K562 (cell line): ENCODE results near the gene SDK1. TPM values are rescaled to one million over a fixed set of nuclear protein-coding genes. Genes with fewer than 3 reads are reported as not detected.

Experiments
- ATAC-seq: fragments of 200-7000 bp; cut with Tn5 transposase; 3 replicates; pipeline ENCODE4 v1.9.1; 2020; ENCODE audit warnings: moderate library complexity
- BruUV-seq: library from RNA; stranded (reverse); fragments of 400-500 nt; replicated peaks from 2 replicates; lab custom pipeline; 2021; lab: Mats Ljungman, UMichigan
- CTCF ChIA-PET: fragments of 300-600 bp; formaldehyde crosslinking; extraction: SDS; loops from one replicate; lab custom pipeline; 2021; ENCODE audit warnings: low intra/inter-chr PET ratio; lab: Yijun Ruan, JAX
- POLR2A ChIA-PET: fragments of 300-600, 350-650 bp; sonication (Branson Sonifier 250); formaldehyde crosslinking; extraction: SDS; loops from one replicate; lab custom pipeline; 2021; ENCODE audit warnings: antibody characterized with exemption, inconsistent platforms; lab: Yijun Ruan, JAX
- DNase-seq, 4 experiments: peaks; one replicate each; pipeline versions ENCODE4 v3.0.0 to v3.0.0-alpha.2; 2011 to 2018; ENCODE audit warnings: low spot score in 3 of 4, mixed read lengths in 3 of 4; ENCODE audit errors: extremely low read depth in 1 of 4
- FAIRE-seq: peaks from 2 replicates; lab custom pipeline; 2011; peaks lifted over from hg19 to GRCh38; lab: Jason Lieb, UNC
- H2AFZ ChIP-seq: 2 replicates; pipeline ENCODE4 v1.6.0; 2011; ENCODE audit warnings: low read depth, low read length, control low read depth, inconsistent platforms
- H3K27ac ChIP-seq: fragments of 200-600 bp; 3 replicates; pipeline ENCODE4 v1.8.0; 2011; ENCODE audit warnings: low read depth, mild to moderate bottlenecking, control low read depth, inconsistent platforms, low read length, moderate library complexity, mixed read lengths; ENCODE audit errors: extremely low read depth
- H3K27me3 ChIP-seq, 2 experiments: fragments of 300-600 bp in 1 of 2; 2 replicates in 1 of 2; 3 replicates in 1 of 2; pipeline versions ENCODE4 v1.6.0 to v1.8.0; 2011; ENCODE audit warnings: inconsistent platforms in 2 of 2, low read length in 2 of 2, mild to moderate bottlenecking in 1 of 2, mixed read lengths in 1 of 2, moderate library complexity in 1 of 2; ENCODE audit not compliant: control insufficient read depth in 2 of 2, insufficient read depth in 2 of 2
- H3K36me3 ChIP-seq: fragments of 300-600 bp; 3 replicates; pipeline ENCODE4 v1.8.0; 2011; ENCODE audit warnings: mild to moderate bottlenecking, low read length, inconsistent platforms; ENCODE audit not compliant: control insufficient read depth, insufficient read depth
- H3K4me1 ChIP-seq, 2 experiments: fragments of 200-600 bp in 1 of 2; replicated peaks in 1 of 2; 2 replicates in 1 of 2; 3 replicates in 1 of 2; pipeline versions ENCODE4 v1.5.1 to v1.8.0; 2011; ENCODE audit warnings: inconsistent platforms in 2 of 2, low read length in 2 of 2, mild to moderate bottlenecking in 1 of 2, mixed read lengths in 1 of 2, moderate library complexity in 1 of 2; ENCODE audit not compliant: control insufficient read depth in 2 of 2, insufficient read depth in 2 of 2
- H3K4me2 ChIP-seq: 2 replicates; pipeline ENCODE4 v1.6.1; 2011; ENCODE audit warnings: low read length, control low read depth, inconsistent platforms, mixed read lengths; ENCODE audit not compliant: insufficient read depth
- H3K4me3 ChIP-seq: fragments of 200-600 bp; sonication (generic), shearing (Covaris generic); 2 replicates; pipeline ENCODE4 v1.5.1; 2016; ENCODE audit warnings: control low read depth, inconsistent platforms
- H3K79me2 ChIP-seq: fragments of 200-600 bp; 3 replicates; pipeline ENCODE4 v1.8.0; 2011; ENCODE audit warnings: low read length, inconsistent platforms; ENCODE audit not compliant: control insufficient read depth, insufficient read depth
- H3K9ac ChIP-seq, 2 experiments: 2 replicates each; pipeline versions ENCODE4 v1.6.0 to v1.6.1; 2011; ENCODE audit warnings: low read depth in 2 of 2, low read length in 2 of 2, control low read depth in 1 of 2, inconsistent platforms in 1 of 2, mild to moderate bottlenecking in 1 of 2, mixed read lengths in 1 of 2; ENCODE audit not compliant: insufficient read depth in 1 of 2
- H3K9me1 ChIP-seq: one replicate; pipeline ENCODE4 v1.6.0; 2011; ENCODE audit warnings: inconsistent platforms, mild to moderate bottlenecking, low read length, moderate library complexity; ENCODE audit not compliant: control insufficient read depth, insufficient read depth
- H3K9me3 ChIP-seq: replicated peaks from 2 replicates; pipeline ENCODE4 v1.5.1; 2011; ENCODE audit warnings: low read depth, low read length, inconsistent platforms; ENCODE audit not compliant: control insufficient read depth, insufficient read depth
- H4K20me1 ChIP-seq: replicated peaks from 2 replicates; pipeline ENCODE4 v1.6.1; 2011; ENCODE audit warnings: low read length, inconsistent platforms, mixed read lengths; ENCODE audit not compliant: control insufficient read depth, insufficient read depth
- CAMTA2 ChIP-seq: fragments of 250-450 bp; sonication (Bioruptor Pico); conservative IDR thresholded peaks from 2 replicates; pipeline ENCODE4 v1.5.1; 2022
- CHCHD3 ChIP-seq: fragments of 250-450 bp; sonication (Bioruptor Pico); IDR thresholded peaks from 2 replicates; pipeline ENCODE4 v2.1.2; 2022; ENCODE audit warnings: mild to moderate bottlenecking
- ELF1 ChIP-seq: fragments of 200-800 bp; sonication (Bioruptor generic); IDR thresholded peaks from 2 replicates; pipeline ENCODE4 v1.6.1; 2016; ENCODE audit warnings: missing genetic modification characterization, missing compliant biosample characterization
- FOSL1 ChIP-seq: fragments of 200-800 bp; sonication (Bioruptor generic); conservative IDR thresholded peaks from 2 replicates; pipeline ENCODE4 v1.6.1; 2016; ENCODE audit warnings: missing genetic modification characterization, missing compliant biosample characterization
- GTF2A2 ChIP-seq: IDR thresholded peaks from 2 replicates; pipeline ENCODE4 v1.6.1; 2016; ENCODE audit warnings: mild to moderate bottlenecking, missing genetic modification characterization, missing compliant biosample characterization
- HDGF ChIP-seq: fragments of 450-650 bp; IDR thresholded peaks from 2 replicates; pipeline ENCODE4 v1.6.1; 2016
- JUND ChIP-seq, 2 experiments: IDR thresholded peaks; 2 replicates in 1 of 2; 3 replicates in 1 of 2; pipeline ENCODE4 v1.6.1; 2011; ENCODE audit warnings: borderline replicate concordance in 2 of 2, low read depth in 2 of 2, low read length in 2 of 2, improper control_type of control experiment in 1 of 2, missing biosample characterization in 1 of 2, missing genetic modification characterization in 1 of 2, missing genetic modification reagents in 1 of 2
- MECOM ChIP-seq: fragments of 250-450 bp; sonication (Bioruptor Pico); IDR thresholded peaks from 2 replicates; pipeline ENCODE4 v1.8.0; 2022; ENCODE audit warnings: inconsistent platforms
- RB1 ChIP-seq: fragments of 450-650 bp; IDR thresholded peaks from 2 replicates; pipeline ENCODE4 v1.6.1; 2017; ENCODE audit warnings: low read depth, mild to moderate bottlenecking
- RNF2 ChIP-seq: sonication (generic); IDR thresholded peaks from 2 replicates; pipeline ENCODE4 v1.6.1; 2016
- SMARCA4 ChIP-seq: fragments of 450-650 bp; IDR thresholded peaks from 2 replicates; pipeline ENCODE4 v1.6.1; 2016
- ZBTB1 ChIP-seq: sonication (generic); formaldehyde crosslinking; IDR thresholded peaks from 2 replicates; pipeline ENCODE4 v1.8.1; 2023; ENCODE audit warnings: missing genetic modification reagents, low read depth, mild to moderate bottlenecking, borderline replicate concordance
- ZNF175 ChIP-seq: fragments of 200-800 bp; sonication (Bioruptor generic); IDR thresholded peaks from 2 replicates; pipeline ENCODE4 v1.6.1; 2016; ENCODE audit warnings: low read depth, mild to moderate bottlenecking, missing genetic modification characterization, missing compliant biosample characterization
- ZNF41 ChIP-seq: fragments of 250-450 bp; sonication (Bioruptor Pico); conservative IDR thresholded peaks from 2 replicates; pipeline ENCODE4 v1.4.0; 2020; ENCODE audit warnings: mild to moderate bottlenecking
- WGBS: fragments of 100-300 bp; shearing (Covaris generic); methylation state at CpG from one replicate; pipeline ENCODE4 v1.1.6; 2016; ENCODE audit warnings: low coverage, mixed read lengths; ENCODE audit not compliant: insufficient coverage; ENCODE audit errors: missing lambda C conversion rate; 5-methylcytosine and 5-hydroxymethylcytosine counted together
- in situ Hi-C: fragments of 300-500 bp; cut with MboI; formaldehyde crosslinking; loops from 4 replicates; pipeline ENCODE4 v1.15.0; 2018; ENCODE audit warnings: inconsistent platforms, mixed read lengths
- intact Hi-C: fragments of 100-400 bp; cut with micrococcal nuclease; formaldehyde crosslinking; loops from 2 replicates; pipeline ENCODE4 v1.14.2; 2022
- polyA plus RNA-seq, 8 experiments: library from polyadenylated mRNA; depleted of rRNA in 4 of 8; stranded (reverse) in 5 of 8; unstranded in 3 of 8; fragments of >200 nt; fragmentation: Nextera tagmentation in 2 of 8; fragmentation: Illumina TruSeq in 1 of 8; extraction: Ambion mirVana in 2 of 8; extraction: Trizol in 1 of 8; gene quantifications; 2 replicates each; pipeline versions ENCODE4 v1.2.1 to v1.2.3, GENCODE V29; 2011 to 2014; ENCODE audit warnings: inconsistent platforms in 1 of 8, missing spikeins in 1 of 8
- total RNA-seq, 7 experiments: library from RNA; depleted of rRNA in 6 of 7; stranded (reverse); fragments of >200 nt in 6 of 7; fragmentation: Illumina TruSeq in 2 of 7; extraction: Trizol in 2 of 7; gene quantifications; 2 replicates each; pipeline versions ENCODE4 v1.2.1 to v1.2.3, GENCODE V29; 2011 to 2021; ENCODE audit warnings: low replicate concordance in 1 of 7
- TF ChIP-seq, protein P1 (sequence below): sonication (generic); formaldehyde crosslinking; IDR thresholded peaks from 2 replicates; pipeline ENCODE4 v1.8.1; 2023; ENCODE audit warnings: mild to moderate bottlenecking, missing genetic modification reagents

SDK1 gene
- total and polyA plus RNA-seq, 9 of the 15 experiments (the other 6 are each of a cell fraction or from before 2014, with no cell fraction given) = 0.16 TPM; not detected in 8

DNA sequence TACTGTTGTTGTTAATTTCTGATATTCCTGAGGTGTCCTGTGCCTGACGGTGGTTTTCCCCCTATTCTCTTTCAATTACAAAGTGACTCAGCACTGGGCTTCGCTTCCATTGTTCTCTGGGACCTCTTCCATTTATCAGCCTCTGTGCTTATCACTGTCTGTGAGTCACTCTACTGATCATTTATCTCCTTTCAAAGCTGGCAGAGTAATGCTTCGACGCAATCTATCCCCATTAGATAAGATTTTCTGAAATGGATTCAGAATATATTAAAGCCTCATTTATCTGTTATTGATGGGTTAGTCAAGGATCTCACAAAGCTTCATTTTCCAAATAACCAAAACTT is 679.2 kb downstream of the SDK1 start:
- intact Hi-C loops = no loop called here
- BruUV-seq = no TSS peak

DNA sequence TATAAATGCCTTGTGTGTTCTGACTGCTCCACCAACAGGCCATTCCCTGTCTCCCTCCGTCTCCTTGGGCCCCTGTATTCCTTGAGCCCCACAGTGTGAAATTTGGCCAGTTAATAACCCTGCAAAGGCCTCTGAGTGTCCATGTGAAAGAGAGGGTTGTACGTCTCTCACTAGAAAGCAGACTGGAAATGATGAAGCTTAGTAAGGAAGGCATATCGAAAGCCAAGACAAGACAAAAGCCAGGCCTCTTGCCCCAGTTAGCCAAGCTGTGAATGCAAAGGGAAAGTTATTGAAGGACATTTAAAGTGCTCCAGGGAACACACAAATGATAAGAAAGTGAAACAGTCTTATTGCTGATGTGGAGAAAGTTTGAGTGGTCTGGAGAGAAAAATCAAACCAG is 680.2 kb downstream of the SDK1 start:
- Histone ChIP-seq H3K27ac (no peak overlapping the region), H3K9ac (no peak overlapping the region), H3K27me3 (peaks cover 4 to 17% of the 10 kb centered on the region in 2 experiments; a peak in 3 of 5 replicates), H4K20me1 (no peaks in the 10 kb centered on the region), H3K9me3 (no peaks in the 10 kb centered on the region), H2AFZ (no peak overlapping the region), H3K36me3 (no peaks in the 10 kb centered on the region), H3K79me2 (no peaks in the 10 kb centered on the region), H3K9me1 (no peaks in the 10 kb centered on the region), H3K4me3 (no peak overlapping the region), H3K4me2 (no peak overlapping the region), H3K4me1 (no peaks in the 10 kb centered on the region)
- CTCF ChIA-PET = no interaction called here
- POLR2A ChIA-PET = no interaction called here
- WGBS = 0% methylated on average over 3 of the region's 3 CpGs
- TF ChIP-seq GTF2A2 (tag) (no peak), ELF1 (tag) (no peak), CHCHD3 (CRISPR knock-in tag) (no peak), RB1 (no peak), HDGF (no peak), MECOM (no peak), ZBTB1 (CRISPR knock-in tag) (no peak), RNF2 (no peak), CAMTA2 (CRISPR knock-in tag) (no peak), ZNF175 (CRISPR knock-in tag) (no peak), ZNF41 (no peak)
- intact Hi-C loops (no loop called here), in situ Hi-C loops (no loop called here)
- no peak for ATAC-seq
- BruUV-seq = no TSS peak
- no peak for FAIRE-seq
- no peak for DNase-seq

More for the DNA sequence above, 679.2 kb downstream of the SDK1 start:
- in situ Hi-C loops = no loop called here
- no peaks in the 10 kb centered on the region for H3K4me1 ChIP-seq
- FAIRE-seq = no peak
- H3K4me3 ChIP-seq = no peak overlapping the region
- H2AFZ ChIP-seq = no peak overlapping the region
- H3K9me3 ChIP-seq = no peaks in the 10 kb centered on the region
- WGBS = 0% methylated on average over 4 of the region's 4 CpGs
- no peaks in the 10 kb centered on the region for H4K20me1 ChIP-seq
- CTCF ChIA-PET = no interaction called here
- H3K27me3 ChIP-seq = peaks cover 4 to 15% of the 10 kb centered on the region in 2 experiments; a peak in 3 of 5 replicates
- no peak overlapping the region for H3K9ac ChIP-seq
- no peaks in the 10 kb centered on the region for H3K79me2 ChIP-seq
- ATAC-seq = no peak
- no peaks in the 10 kb centered on the region for H3K36me3 ChIP-seq
- no peak overlapping the region for H3K4me2 ChIP-seq
- no peak overlapping the region for H3K27ac ChIP-seq
- no peak for DNase-seq
- TF ChIP-seq FOSL1 (tag) (peak; percentile 65), SMARCA4 (no peak), JUND (IDR thresholded peaks at IDR 0.05; ENCODE audit: borderline replicate concordance, low read depth, low read length) (peak; percentile 28; the same call in 1 of the 2 replicates), JUND (tag; IDR thresholded peaks at IDR 0.05; ENCODE audit: borderline replicate concordance, low read depth, low read length) (no peak; the same call in 2 of the 3 replicates)
- TF ChIP-seq, protein P1, sequence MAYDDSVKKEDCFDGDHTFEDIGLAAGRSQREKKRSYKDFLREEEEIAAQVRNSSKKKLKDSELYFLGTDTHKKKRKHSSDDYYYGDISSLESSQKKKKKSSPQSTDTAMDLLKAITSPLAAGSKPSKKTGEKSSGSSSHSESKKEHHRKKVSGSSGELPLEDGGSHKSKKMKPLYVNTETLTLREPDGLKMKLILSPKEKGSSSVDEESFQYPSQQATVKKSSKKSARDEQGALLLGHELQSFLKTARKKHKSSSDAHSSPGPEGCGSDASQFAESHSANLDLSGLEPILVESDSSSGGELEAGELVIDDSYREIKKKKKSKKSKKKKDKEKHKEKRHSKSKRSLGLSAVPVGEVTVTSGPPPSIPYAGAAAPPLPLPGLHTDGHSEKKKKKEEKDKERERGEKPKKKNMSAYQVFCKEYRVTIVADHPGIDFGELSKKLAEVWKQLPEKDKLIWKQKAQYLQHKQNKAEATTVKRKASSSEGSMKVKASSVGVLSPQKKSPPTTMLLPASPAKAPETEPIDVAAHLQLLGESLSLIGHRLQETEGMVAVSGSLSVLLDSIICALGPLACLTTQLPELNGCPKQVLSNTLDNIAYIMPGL (CRISPR knock-in tag) = no peak
- TF ChIP-seq, all 486 proteins: peak for 2
- POLR2A ChIA-PET = no interaction called here
- no peaks in the 10 kb centered on the region for H3K9me1 ChIP-seq
